Central memory CD8-positive, alpha-beta T cell (primary cell): Measurements from ENCODE around the gene DUSP7.
A peak's percentile ranks its signal among the peaks of the same experiment; 100 is the strongest.

Experiments
- ATAC-seq: fragments of 150-1000 bp; cut with Tn5 transposase; replicated peaks from 2 replicates; pipeline ENCODE4 v1.10.0; 2022; ENCODE audit warnings: mild to moderate bottlenecking, moderate FRiP score, moderate number of reproducible peaks; ENCODE audit not compliant: poor library complexity, severe bottlenecking; ENCODE audit errors: extremely low read depth
- DNase-seq, 2 donors: peaks; one replicate each; pipeline ENCODE4 v3.0.0; 2021; ENCODE audit warnings: low spot score in 2 of 2
- H3K27ac Mint-ChIP-seq: one replicate; pipeline ENCODE4 v1.8.0; 2022; ENCODE audit warnings: low read depth, mild to moderate bottlenecking, moderate library complexity, mixed read lengths
- H3K27me3 Mint-ChIP-seq: one replicate; pipeline ENCODE4 v1.8.0; 2022; ENCODE audit warnings: mixed read lengths
- H3K36me3 Mint-ChIP-seq: one replicate; pipeline ENCODE4 v1.8.0; 2022; ENCODE audit warnings: mild to moderate bottlenecking, moderate library complexity, mixed read lengths; ENCODE audit not compliant: insufficient read depth
- H3K4me1 Mint-ChIP-seq: one replicate; pipeline ENCODE4 v1.8.0; 2022; ENCODE audit warnings: mixed read lengths
- H3K4me3 Mint-ChIP-seq: one replicate; pipeline ENCODE4 v1.8.0; 2022; ENCODE audit warnings: mild to moderate bottlenecking, moderate library complexity, mixed read lengths
- H3K9me3 Mint-ChIP-seq: one replicate; pipeline ENCODE4 v1.8.0; 2022; ENCODE audit warnings: mixed read lengths

Gene DUSP7

DNA sequence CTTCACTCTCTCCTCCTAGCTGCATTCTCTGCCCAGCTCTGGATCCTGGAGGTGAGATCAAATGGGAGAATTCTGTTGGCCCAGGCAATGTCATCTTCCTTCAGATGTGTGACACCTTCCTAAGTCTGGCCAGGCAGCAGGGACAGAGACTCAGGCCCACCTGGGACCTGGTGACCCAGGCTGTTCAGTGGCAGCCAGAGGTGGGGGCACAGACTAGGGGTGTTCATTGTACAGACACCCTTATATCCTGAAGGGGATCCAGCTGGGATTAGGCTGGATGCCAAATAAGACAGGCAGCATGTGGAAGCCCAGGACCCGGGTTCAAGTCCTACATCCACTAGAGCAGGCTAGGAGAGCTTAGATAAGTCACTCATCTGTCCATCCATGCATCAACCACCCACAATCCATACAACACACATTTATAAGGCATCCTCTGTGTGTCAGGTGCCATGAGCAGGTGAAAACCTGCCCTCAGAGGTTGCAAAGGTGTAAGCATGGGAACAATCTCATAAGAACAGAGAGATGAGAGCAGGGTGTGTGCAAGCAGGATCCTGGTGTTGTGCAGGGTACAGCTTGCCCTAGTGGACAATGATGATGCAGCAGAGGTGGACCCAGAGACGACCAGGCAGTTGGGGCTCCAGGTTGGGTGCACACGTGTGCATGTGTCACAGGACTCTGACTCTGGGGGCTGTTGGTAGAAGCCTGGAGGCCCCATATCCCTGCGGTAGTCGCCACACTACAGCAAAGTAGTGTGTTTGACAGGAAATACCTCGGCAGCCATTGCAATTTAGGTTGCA, 42.4 kb downstream of the DUSP7 start:
- H3K9me3 Mint-ChIP-seq = no peaks in the 10 kb centered on the region
- H3K36me3 Mint-ChIP-seq = no peaks in the 10 kb centered on the region
- H3K27me3 Mint-ChIP-seq = no peaks in the 10 kb centered on the region
- H3K4me3 Mint-ChIP-seq = no peak overlapping the region
- no peak for ATAC-seq
- H3K27ac Mint-ChIP-seq = no peak overlapping the region
- DNase-seq = no peak
- H3K4me1 Mint-ChIP-seq = no peaks in the 10 kb centered on the region

DNA sequence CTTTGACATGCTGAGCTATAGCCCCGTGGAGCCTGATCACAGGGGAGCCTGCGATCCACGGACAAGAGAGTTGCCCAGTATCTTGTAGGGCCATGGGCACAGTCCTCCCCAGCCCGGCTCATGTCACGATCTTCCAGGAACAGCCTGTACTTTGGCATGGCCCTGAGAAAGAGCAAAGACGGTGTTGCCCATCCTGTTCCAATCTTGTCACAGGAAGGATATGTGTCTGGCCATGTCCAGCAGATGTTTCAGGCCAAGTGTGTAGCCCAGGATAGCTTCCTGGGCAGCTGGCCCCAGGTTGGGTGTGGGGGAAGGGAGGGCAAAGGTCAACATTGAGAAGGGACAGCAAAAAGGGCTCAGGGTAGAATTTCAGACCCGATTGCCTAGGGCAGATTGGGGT, 43.7 kb downstream of the DUSP7 start:
- Mint-ChIP-seq H3K9me3 (no peaks in the 10 kb centered on the region), H3K27me3 (no peaks in the 10 kb centered on the region), H3K4me1 (no peaks in the 10 kb centered on the region), H3K36me3 (no peaks in the 10 kb centered on the region), H3K27ac (no peak overlapping the region), H3K4me3 (no peak overlapping the region)
- no peak for ATAC-seq
- no peak for DNase-seq

GRCh38 chr3:52010431-52010830, 45.9 kb downstream of the DUSP7 start:
- H3K36me3 Mint-ChIP-seq = no peaks in the 10 kb centered on the region
- no peaks in the 10 kb centered on the region for H3K9me3 Mint-ChIP-seq
- ATAC-seq (no peak), DNase-seq (no peak)
- H3K4me3 Mint-ChIP-seq = no peak overlapping the region
- H3K27me3 Mint-ChIP-seq = no peaks in the 10 kb centered on the region
- no peaks in the 10 kb centered on the region for H3K4me1 Mint-ChIP-seq
- no peak overlapping the region for H3K27ac Mint-ChIP-seq

DNA sequence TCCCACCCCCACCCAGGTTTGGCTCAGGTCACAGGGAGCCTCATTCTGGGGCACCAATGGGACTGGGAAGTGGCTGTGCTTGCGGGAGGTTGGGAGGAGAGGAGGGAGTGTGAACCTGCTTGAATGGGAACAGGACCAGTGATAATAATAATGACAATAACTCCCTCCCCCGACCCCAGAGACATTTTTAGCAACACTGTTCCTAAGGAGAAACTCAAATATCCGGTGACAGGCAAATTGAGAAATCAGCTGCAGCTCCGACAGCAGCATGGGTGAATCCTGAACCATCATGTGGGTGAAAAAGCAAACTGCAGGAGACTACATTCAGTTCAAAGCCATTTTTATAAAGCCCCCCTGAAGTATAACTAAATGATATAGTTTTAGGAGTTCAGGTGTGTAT, 49.1 kb downstream of the DUSP7 start:
- no peaks in the 10 kb centered on the region for H3K4me1 Mint-ChIP-seq
- no peak overlapping the region for H3K4me3 Mint-ChIP-seq
- DNase-seq (no peak), ATAC-seq (no peak)
- H3K9me3 Mint-ChIP-seq = no peaks in the 10 kb centered on the region
- H3K36me3 Mint-ChIP-seq = no peaks in the 10 kb centered on the region
- no peaks in the 10 kb centered on the region for H3K27me3 Mint-ChIP-seq
- H3K27ac Mint-ChIP-seq = no peak overlapping the region

DNA sequence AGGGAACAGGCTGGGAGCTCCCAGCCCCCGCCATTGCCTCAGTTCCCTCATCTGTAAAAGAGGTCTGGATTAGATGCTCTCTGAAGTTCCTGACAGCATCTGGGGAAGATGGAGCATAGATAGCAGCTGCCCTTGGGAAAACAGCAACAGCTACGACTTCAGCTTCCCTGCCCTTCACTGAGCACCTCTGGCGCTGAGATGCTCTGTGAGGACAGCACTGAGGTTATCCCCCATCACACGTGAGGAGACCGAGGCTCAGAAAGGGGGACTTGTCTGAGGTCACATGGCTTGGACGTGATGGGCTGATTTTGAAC, 49.6 kb downstream of the DUSP7 start:
- DNase-seq = no peak
- H3K27ac Mint-ChIP-seq = no peak overlapping the region
- no peak for ATAC-seq
- H3K4me3 Mint-ChIP-seq = no peak overlapping the region
- H3K27me3 Mint-ChIP-seq = no peaks in the 10 kb centered on the region
- peaks cover 3% of the 10 kb centered on the region for H3K4me1 Mint-ChIP-seq
- H3K9me3 Mint-ChIP-seq = no peaks in the 10 kb centered on the region
- H3K36me3 Mint-ChIP-seq = no peaks in the 10 kb centered on the region

GRCh38 chr3:52006017-52006819, 50.2 kb downstream of the DUSP7 start:
- DNase-seq = no peak
- ATAC-seq = no peak
- Mint-ChIP-seq H3K4me3 (no peak overlapping the region), H3K36me3 (no peaks in the 10 kb centered on the region), H3K4me1 (peaks cover 9% of the 10 kb centered on the region), H3K27me3 (no peaks in the 10 kb centered on the region), H3K9me3 (no peaks in the 10 kb centered on the region), H3K27ac (no peak overlapping the region)

DNA sequence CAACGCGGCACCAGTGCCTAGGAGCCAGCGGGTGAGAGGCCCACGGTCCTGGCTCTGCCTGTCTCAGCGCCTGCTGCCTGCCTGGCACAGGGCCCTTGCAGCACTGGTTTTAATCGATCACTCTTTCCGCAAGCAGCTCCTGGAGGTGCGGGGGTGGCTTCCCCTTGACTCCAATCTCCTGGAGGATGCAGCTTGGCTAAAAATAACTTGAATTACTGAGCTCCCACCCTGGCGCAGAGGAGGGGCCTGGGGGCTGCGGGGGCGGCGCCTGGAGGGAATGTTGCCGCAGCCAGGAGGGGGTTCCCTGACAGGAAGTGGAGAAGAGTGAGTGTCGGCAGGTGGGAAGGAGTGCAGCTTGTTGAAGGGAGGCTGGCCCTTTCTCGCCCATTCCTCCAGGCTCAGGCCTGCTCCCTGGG, 50.8 kb downstream of the DUSP7 start:
- DNase-seq (no peak), ATAC-seq (no peak)
- Mint-ChIP-seq H3K4me1 (peaks cover 9% of the 10 kb centered on the region), H3K27ac (peak overlapping the region; percentile 20), H3K4me3 (no peak overlapping the region), H3K9me3 (no peaks in the 10 kb centered on the region), H3K27me3 (no peaks in the 10 kb centered on the region), H3K36me3 (no peaks in the 10 kb centered on the region)

DNA sequence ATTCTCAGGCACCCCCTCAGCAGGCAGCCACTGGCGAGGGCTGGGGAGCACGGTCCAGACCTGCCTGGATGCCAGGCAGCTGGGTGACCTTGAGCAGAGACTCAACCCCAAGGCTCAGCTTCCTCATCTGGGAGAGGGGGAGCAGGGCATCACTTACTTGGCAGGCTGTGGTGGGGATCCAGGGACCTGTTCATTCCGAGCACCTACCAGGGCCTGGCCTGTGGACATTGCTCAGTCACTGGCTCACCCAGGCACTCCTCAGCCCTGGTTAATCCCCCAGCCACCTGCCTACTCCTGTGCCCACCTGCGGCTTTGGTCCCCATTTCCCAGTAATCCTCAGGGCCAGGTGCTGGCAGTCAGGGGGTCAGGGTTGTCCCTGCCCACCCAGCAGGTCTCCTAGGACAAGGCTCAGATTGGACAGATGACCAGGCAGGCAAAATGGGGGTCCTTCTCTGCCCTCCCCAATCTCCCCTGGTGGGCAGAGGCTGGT, 51.4 kb downstream of the DUSP7 start:
- ATAC-seq (no peak), DNase-seq (no peak)
- peaks cover 9% of the 10 kb centered on the region for H3K4me1 Mint-ChIP-seq
- peak overlapping the region; percentile 20 for H3K27ac Mint-ChIP-seq
- H3K36me3 Mint-ChIP-seq = no peaks in the 10 kb centered on the region
- H3K4me3 Mint-ChIP-seq = no peak overlapping the region
- H3K9me3 Mint-ChIP-seq = no peaks in the 10 kb centered on the region
- no peaks in the 10 kb centered on the region for H3K27me3 Mint-ChIP-seq

DNA sequence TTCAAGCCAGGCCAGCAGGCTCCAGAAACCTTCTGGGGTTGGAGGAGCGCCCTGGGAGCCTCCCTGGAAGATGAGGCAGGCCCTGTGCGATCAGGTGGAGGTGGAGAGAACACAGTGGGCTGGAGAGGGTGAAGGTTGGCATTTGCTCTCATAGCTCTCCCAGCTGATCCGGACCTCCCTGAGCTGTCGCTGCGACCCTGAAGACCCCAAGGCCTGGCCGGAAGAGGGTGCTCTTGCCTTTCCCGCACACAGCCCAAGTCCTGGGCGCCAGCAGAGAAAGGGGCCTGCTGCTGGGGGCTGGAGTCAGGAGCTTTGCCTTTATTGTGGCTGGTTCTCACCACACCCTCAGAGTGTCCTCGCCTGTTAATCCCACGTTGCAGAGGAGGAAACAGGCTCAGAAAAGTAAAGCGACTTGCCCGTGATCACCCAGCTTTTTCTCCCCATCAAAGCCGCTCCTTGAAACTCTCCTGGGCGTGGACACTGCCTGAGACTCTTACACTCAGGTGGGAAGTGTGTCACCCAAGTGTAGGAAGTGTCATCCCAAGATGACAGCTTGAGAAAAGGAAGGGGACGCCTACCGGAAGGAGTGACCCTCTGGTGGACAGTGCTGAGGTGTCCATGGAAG, 52.1 kb downstream of the DUSP7 start:
- ATAC-seq = no peak
- Mint-ChIP-seq H3K27me3 (no peaks in the 10 kb centered on the region), H3K4me1 (peaks cover 9% of the 10 kb centered on the region), H3K4me3 (no peak overlapping the region), H3K27ac (no peak overlapping the region), H3K9me3 (no peaks in the 10 kb centered on the region), H3K36me3 (no peaks in the 10 kb centered on the region)
- DNase-seq = no peak

DNA sequence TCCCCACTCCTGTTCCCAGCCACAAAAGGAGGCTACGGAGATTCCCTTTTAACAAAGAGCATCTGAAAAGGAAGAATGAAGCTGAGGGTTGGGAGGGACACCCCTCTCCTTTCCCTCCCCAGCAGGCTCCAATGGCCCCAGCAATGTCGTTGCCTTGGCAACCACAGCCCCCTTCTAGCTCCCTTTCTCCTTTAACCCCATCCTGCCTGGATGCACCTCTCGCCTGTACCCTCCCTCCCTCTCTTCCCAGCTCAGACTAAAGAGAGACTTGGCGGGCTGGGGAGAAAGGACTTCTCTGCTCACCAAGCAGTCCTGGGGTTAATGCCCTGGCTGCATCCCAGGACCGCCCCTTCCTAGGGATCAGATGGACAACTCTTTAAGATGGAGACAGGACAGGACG, 53.6 kb downstream of the DUSP7 start:
- H3K4me3 Mint-ChIP-seq = no peak overlapping the region
- DNase-seq (no peak), ATAC-seq (no peak)
- H3K4me1 Mint-ChIP-seq = peaks cover 9% of the 10 kb centered on the region
- no peak overlapping the region for H3K27ac Mint-ChIP-seq
- H3K9me3 Mint-ChIP-seq = no peaks in the 10 kb centered on the region
- H3K27me3 Mint-ChIP-seq = no peaks in the 10 kb centered on the region
- no peaks in the 10 kb centered on the region for H3K36me3 Mint-ChIP-seq

- DNase-seq (peak; percentile 81 to 86), ATAC-seq (peak; percentile 98)
- Mint-ChIP-seq H3K27me3 (no peaks in the 10 kb centered on the region), H3K36me3 (no peaks in the 10 kb centered on the region), H3K4me3 (no peak overlapping the region), H3K9me3 (no peaks in the 10 kb centered on the region), H3K4me1 (peaks cover 9% of the 10 kb centered on the region), H3K27ac (no peak overlapping the region)
These were observed 54.9 kb downstream of the DUSP7 start for GRCh38 chr3:52001443-52001974.

- Mint-ChIP-seq H3K9me3 (no peaks in the 10 kb centered on the region), H3K27ac (no peak overlapping the region), H3K4me1 (peaks cover 19% of the 10 kb centered on the region), H3K36me3 (peaks cover 4% of the 10 kb centered on the region), H3K27me3 (no peaks in the 10 kb centered on the region), H3K4me3 (no peak overlapping the region)
- no peak for DNase-seq
- no peak for ATAC-seq
These were observed 56.5 kb downstream of the DUSP7 start for GRCh38 chr3:51999846-52000245.
